ENCODE data around the gene LIN7A.
"Not testable (repeated sequence)": the region's sequence is repeated elsewhere in the genome, so short reads cannot be mapped to it uniquely, and the experiment has no call there.

The LIN7A gene

GRCh38 chr12:80901661-80902060, 36.1 kb downstream of the LIN7A start:
- no peak for TF ChIP-seq CTCF (IDR thresholded peaks at IDR 0.05; ENCODE audit: low read depth, low read length)
- Histone ChIP-seq H3K27ac (no peak overlapping the region), H3K9me3 (ENCODE audit: severe bottlenecking) (no peaks in the 10 kb centered on the region), H3K36me3 (no peaks in the 10 kb centered on the region), H3K27me3 (ENCODE audit: insufficient read depth, low read depth, severe bottlenecking) (no peaks in the 10 kb centered on the region), H3K4me3 (ENCODE audit: low read depth, low read length) (no peak overlapping the region)
- DNase-seq: no peak

- no peaks in the 10 kb centered on the region for H3K36me3 ChIP-seq
- no peak overlapping the region for H3K4me3 ChIP-seq (ENCODE audit: low read depth, low read length)
- no peaks in the 10 kb centered on the region for H3K9me3 ChIP-seq (ENCODE audit: severe bottlenecking)
- no peak overlapping the region for H3K27ac ChIP-seq
- no peak for DNase-seq
- H3K27me3 ChIP-seq (ENCODE audit: insufficient read depth, low read depth, severe bottlenecking): no peaks in the 10 kb centered on the region
- no peak for TF ChIP-seq CTCF (IDR thresholded peaks at IDR 0.05; ENCODE audit: low read depth, low read length)
Observed at GRCh38 chr12:80895240-80895639, 42.5 kb downstream of the LIN7A start.

- Histone ChIP-seq H3K36me3 (no peaks in the 10 kb centered on the region), H3K4me3 (ENCODE audit: low read depth, low read length) (no peak overlapping the region), H3K9me3 (ENCODE audit: severe bottlenecking) (no peaks in the 10 kb centered on the region), H3K27ac (no peak overlapping the region), H3K27me3 (ENCODE audit: insufficient read depth, low read depth, severe bottlenecking) (no peaks in the 10 kb centered on the region)
- no peak for DNase-seq
- TF ChIP-seq CTCF (IDR thresholded peaks at IDR 0.05; ENCODE audit: low read depth, low read length): no peak
Observed at GRCh38 chr12:80894179-80894578, 43.6 kb downstream of the LIN7A start.

GRCh38 chr12:80892597-80893445, 44.9 kb downstream of the LIN7A start:
- Histone ChIP-seq H3K27me3 (ENCODE audit: insufficient read depth, low read depth, severe bottlenecking) (no peaks in the 10 kb centered on the region), H3K9me3 (ENCODE audit: severe bottlenecking) (no peaks in the 10 kb centered on the region), H3K4me3 (ENCODE audit: low read depth, low read length) (no peak overlapping the region), H3K36me3 (peaks cover 3% of the 10 kb centered on the region), H3K27ac (no peak overlapping the region)
- TF ChIP-seq CTCF (IDR thresholded peaks at IDR 0.05; ENCODE audit: low read depth, low read length): no peak
- no peak for DNase-seq

GRCh38 chr12:80884651-80885050, 53.1 kb downstream of the LIN7A start:
- H3K27ac ChIP-seq: no peak overlapping the region
- no peak overlapping the region for H3K4me3 ChIP-seq (ENCODE audit: low read depth, low read length)
- no peak for DNase-seq
- no peaks in the 10 kb centered on the region for H3K9me3 ChIP-seq (ENCODE audit: severe bottlenecking)
- H3K36me3 ChIP-seq: peaks cover 3% of the 10 kb centered on the region
- no peaks in the 10 kb centered on the region for H3K27me3 ChIP-seq (ENCODE audit: insufficient read depth, low read depth, severe bottlenecking)
- TF ChIP-seq CTCF (IDR thresholded peaks at IDR 0.05; ENCODE audit: low read depth, low read length): no peak

- Histone ChIP-seq H3K4me3 (ENCODE audit: low read depth, low read length) (no peak overlapping the region), H3K27ac (no peak overlapping the region), H3K27me3 (ENCODE audit: insufficient read depth, low read depth, severe bottlenecking) (no peaks in the 10 kb centered on the region), H3K9me3 (ENCODE audit: severe bottlenecking) (no peaks in the 10 kb centered on the region), H3K36me3 (no peaks in the 10 kb centered on the region)
- no peak for TF ChIP-seq CTCF (IDR thresholded peaks at IDR 0.05; ENCODE audit: low read depth, low read length)
- DNase-seq: no peak
Observed at GRCh38 chr12:80881106-80881505, 56.6 kb downstream of the LIN7A start.

- H3K4me3 ChIP-seq (ENCODE audit: low read depth, low read length); H3K36me3 ChIP-seq; H3K27ac ChIP-seq; H3K9me3 ChIP-seq (ENCODE audit: severe bottlenecking); H3K27me3 ChIP-seq (ENCODE audit: insufficient read depth, low read depth, severe bottlenecking); DNase-seq: not testable (repeated sequence)
Observed at GRCh38 chr12:80878452-80878851, 59.3 kb downstream of the LIN7A start.
